NCI-H774 (cell line): ENCODE data around the gene ITM2C.

Experiments
- DNase-seq: peaks from one replicate; lab custom pipeline; 2025; lab: John Stamatoyannopoulos, UW

Gene ITM2C

DNA sequence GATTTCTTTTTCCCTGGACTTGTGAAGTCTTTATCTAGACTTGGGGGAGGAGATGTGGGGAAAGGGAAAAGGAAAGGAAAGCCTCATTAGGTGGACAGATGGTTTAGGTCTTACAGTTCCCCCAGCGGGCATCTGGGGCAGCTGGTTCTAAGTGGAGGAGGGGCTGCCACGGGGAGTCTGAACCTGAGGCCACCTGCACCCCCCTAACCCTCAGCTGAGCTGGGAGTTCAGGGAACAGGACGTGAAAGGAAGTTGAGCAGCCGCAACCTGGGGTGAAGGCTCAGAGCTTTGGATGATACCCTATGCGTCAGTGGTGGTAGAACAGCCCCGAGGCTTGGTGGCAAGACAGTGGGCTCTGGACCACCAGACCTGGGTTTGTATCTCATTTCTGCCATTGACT, 26.8 kb downstream of the ITM2C start:
- no peak for DNase-seq

DNA sequence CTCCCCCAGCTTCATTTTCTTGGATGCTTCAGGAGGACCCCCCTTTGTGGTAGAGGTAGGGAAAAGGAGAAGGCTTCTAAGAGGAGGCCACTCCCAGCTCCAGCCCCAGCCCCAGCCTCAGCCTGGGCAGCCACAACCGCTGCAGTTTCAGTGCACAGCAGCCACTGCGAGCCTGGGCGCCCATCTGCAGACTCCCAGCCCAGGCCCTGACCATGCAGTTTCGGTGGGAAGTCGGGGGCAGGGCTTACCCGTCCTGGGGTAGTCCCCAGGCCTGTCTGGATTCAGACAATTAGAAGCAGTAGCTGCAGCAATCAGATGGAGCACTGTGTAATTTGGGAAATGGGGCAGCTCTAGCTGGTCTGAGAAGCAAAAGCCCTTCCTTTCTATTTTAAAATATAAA, 28.6 kb downstream of the ITM2C start:
- DNase-seq, result no peak

DNA sequence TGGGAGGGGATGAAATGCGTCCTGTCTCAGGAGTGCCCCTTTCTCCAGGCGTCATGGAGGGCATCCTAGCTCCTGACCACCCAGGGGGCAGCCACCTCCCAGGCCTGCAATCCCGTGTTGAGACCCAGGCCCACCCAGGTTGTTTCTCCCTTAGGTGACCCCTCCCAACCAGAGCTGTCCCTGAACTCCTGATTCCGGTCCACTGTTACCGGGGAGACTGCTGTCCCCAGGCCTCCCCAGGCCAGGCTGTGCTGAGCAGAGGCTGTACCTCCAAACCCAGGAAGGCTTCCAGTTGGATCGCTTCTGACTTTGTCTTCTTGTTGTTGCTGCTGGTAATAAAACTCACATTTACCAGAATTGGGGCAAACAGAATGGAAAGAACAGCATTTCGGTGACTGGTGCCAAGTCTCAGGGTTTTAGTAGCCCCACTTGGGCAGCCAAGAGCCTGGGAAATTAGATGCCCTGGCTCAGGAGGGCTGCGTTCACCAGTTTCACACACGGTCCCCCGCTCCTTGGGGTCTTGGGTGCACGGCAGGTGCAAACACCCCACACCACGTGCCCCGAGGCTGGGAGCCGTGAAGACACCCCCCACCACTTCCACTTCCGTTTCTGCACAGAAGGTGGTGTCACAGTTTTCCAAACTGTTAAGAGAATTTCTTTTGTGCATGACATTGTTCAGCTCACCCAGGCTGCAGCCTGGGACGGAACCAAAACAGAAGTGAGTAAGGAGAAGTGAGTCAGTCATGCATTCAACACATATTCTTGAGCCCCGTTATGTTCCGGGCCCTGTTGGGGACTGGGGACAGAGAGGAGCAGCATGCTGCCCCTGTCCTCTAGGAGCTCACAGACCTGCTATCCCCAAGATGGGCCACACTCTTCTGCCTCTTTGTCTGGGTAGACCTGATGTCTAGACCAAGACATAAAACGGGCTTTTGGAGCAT, 29.4 kb downstream of the ITM2C start:
- DNase-seq, result no peak

DNA sequence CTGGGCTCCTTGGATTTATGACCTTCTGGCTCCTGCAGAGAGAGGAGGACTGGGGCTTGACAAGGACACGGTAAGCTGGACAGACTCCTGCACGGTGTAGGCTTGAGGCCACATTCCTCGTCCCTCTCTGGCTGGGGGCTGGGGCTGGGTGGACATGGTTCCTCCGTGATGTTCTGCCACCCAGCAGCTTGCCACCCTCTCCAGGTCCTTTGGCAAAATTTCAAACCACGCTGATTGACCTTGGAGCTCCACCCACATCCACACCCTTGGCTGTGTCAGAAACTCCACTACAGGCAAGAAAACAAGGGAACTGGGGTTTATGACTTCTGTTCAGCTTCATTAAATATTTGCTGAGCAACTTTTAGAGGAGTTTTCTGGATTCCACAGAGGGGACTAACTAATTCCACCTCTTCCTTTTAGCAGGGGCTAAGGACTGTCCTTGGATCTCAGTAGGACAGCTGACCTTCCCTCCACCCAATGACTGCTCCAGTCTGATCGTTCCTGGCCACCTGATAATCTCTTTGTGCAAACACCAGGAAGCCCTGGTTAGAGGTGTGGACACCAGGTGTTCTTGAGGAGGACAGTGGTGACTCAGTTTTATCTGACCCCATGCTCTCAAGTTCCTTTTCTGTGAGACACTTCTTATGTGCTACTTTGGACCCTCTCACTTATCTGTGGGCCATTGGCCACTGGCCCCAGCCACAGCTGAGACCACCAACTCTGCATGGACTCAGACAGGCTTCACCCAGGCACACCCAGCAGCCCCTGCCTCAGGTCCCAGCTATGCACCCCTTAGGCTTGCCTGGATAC, 31.0 kb downstream of the ITM2C start:
- no peak for DNase-seq

DNA sequence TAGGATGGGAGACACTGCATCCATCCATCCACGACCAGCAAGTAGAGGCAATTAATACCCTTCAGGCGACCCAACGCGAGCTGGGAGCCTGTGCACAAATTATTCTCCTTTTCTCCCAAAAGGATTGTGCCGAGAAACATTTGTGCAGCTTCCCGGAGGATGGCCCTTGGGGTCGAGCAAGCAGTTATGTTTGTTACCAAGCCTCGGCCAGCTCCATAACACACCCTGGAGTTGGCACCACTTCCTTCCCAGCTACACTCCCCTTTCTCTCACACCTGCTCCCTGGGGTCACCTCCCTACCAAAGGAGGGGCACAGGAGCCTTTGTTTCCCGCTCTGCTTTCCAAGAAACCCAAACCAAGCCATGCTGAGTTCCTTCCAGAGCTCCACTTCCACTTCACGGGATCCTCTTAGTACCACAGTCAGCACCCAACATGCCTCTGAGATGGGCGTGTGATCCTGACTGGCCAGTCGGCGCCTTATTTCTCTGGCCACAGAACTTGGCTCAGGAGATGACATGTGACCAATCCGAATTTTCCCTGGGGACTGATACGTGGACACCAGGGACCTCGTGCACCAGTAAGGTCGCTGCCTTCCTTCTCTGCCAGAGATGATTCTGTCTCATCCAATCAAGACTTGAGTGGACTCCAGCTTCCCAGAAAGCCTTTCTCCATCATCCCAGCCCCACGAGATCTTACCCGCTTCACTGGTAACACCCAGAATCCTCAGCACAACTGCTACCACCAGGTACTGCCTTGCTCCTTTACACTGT, 31.8 kb downstream of the ITM2C start:
- DNase-seq, result no peak

DNA sequence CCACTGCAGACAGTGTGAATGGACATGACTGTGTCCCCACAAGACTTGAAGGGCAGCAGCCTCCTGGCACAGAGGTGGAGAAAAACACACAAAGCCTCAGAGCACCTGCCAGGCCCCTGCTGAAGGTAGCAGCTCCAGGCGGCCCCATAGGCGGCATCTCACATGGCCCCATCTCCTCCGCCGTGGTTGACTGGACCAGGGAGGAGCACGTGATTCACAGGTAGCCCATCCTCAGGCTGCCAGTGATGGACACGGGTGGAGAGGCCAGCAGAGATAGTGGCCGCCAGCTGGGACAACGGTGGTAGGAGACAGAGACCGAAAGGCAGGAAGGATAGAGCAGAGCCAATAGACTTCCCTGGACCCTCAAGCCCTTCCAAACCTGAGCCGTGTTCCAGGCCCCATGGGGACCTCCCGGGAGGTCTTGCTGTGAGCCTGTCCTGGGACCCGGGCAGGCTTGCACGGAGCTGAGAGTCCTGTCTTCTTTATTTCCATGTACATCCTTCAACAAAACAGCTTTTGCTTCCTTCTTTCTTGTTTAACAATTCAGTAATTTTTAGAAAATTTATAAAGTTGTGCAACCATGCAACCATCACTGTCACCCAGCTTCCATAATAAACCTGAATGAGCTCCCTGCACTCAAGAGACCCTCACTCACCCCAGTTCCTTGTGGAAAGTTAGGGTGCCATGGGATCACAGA, 33.4 kb downstream of the ITM2C start:
- no peak for DNase-seq

DNA sequence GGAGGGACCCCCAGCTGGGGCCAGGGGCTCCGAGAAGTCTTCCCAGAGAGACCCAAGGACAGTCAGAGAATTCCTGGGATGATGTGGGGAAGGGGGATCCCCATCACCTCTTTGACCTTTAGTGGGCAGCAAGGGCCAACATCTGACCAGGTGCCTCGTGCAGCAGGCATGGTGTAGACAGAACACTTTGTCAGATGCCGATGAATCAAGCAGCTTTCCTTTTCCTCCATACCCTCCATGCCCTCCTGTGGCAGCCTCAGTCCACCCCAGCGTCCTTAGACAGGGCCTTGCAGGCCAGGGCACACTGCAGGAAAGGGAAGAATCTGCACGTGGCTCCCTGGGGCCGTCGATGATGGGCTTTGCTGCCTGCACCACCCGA, 34.0 kb downstream of the ITM2C start:
- no peak for DNase-seq

DNA sequence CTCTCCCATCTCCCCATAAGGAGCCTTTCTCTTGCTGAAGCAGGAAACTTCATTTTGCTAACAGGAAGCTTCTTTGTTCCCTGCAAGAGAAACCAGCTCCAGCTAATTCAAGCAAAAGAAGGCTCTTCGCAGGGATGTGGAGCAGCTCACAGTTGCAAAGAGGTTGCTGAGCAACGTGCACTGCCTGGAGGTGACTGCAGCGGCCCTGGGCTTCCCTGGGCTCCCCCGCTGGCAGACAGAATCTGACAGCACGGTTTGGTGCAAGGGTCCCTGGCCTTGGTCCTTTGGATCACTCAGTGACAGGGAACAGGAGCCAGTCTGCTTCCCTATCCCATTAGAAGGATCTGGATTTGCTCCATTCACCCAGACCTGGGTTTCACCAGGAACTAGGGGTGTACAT, 34.5 kb downstream of the ITM2C start:
- no peak for DNase-seq

DNA sequence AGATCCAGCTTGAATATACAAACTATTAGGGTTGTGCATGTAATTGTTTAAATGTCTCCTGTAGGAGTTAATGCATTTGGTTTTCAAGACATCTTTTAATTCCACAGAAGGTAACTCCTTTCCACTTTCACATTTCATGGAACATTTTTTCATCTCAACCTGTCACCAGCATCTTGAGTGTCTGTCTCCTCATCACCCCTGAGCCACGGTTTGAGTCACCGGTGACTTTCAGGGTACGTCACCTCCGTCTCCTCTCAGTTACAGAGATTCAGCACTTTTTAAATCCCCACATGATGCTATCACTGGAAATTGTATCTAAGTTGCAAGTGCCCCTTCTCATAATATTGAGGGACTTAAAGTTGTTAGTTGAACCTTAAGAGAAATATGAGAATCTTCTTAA, 35.0 kb downstream of the ITM2C start:
- DNase-seq, result no peak

DNA sequence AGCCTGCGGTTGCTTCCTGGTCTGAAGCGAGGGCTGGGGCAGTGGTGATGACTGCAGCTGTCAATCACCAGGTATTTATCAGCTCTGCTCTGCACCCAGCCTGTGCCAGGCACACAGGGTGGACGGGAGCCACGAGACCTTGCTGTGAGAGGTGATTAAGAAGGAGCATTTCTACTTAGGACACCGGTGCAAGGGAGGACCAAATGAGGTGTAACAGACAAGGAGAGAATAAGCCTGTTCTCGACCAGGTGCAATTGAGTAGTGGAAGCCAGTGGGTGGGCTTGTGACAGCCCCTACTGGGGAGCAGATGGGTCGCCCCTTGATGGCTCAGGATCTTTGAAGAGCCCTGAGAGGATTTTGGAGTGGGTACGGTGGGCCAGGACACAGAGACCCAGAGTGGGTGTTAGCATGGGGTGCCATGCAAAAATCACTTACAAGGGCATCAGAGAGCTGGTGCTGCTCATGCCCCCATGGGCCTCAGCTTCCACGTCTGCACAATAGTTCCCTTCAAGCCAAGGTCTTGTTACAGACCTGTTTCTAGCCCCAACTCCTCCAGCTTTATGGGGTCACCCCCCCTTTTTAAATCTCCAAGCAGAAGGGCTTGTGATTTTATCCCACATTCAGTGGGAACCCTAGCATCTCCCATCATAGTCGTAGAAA, 35.7 kb downstream of the ITM2C start:
- no peak for DNase-seq

DNA sequence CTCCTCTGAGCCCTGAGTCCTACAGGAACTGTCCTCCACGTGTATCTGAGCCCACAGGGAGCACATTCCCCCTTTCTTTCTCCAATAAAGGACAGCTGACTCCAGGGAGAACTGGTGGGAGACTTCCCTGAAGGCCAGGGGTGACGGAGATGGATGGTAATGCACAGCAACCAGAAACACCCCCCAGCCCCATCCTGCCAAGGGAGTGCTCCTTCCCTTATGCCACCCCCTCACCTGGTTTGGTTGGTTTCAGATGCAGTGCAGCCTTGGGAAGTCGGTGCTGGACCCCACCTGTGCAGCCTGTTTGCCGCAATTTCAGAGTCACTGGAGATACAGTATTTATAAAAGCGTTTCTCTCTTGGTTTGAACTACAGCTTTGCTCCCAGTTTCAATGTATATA, 36.3 kb downstream of the ITM2C start:
- DNase-seq, result no peak

DNA sequence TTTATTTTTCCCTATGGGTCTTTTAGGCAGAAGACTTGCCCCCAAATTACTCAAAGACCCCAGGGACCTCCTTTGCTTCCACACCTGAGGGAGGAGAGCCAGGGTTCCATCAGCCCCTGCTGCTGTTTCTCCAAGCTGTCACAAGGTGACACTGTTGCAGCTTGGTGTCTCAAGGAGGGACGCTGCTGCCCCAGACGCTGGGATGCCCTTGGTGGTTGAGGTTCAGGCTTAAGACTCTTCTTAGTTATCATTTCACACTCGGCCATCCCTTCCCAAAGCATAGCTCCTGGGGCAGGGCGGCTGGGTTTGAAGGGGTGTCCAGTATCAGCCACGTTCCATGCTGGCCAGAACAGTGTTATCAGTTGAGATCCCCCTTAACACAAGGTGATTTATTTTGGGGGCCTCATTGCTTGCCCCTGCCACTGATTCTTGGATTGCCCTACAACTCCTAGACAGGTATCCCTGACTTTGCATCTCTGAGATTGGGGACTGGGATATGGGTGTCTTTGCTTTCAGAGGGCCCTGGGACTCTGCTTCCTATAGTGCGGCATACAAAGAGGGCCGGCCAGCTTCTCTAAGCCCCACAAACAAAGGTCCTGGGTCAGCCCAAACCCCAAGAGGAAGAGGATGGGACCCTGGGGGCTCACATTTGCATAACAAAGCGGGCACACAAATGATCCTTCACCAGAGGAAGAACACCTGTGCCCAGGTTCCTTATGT, 37.6 kb downstream of the ITM2C start:
- DNase-seq, result no peak

DNA sequence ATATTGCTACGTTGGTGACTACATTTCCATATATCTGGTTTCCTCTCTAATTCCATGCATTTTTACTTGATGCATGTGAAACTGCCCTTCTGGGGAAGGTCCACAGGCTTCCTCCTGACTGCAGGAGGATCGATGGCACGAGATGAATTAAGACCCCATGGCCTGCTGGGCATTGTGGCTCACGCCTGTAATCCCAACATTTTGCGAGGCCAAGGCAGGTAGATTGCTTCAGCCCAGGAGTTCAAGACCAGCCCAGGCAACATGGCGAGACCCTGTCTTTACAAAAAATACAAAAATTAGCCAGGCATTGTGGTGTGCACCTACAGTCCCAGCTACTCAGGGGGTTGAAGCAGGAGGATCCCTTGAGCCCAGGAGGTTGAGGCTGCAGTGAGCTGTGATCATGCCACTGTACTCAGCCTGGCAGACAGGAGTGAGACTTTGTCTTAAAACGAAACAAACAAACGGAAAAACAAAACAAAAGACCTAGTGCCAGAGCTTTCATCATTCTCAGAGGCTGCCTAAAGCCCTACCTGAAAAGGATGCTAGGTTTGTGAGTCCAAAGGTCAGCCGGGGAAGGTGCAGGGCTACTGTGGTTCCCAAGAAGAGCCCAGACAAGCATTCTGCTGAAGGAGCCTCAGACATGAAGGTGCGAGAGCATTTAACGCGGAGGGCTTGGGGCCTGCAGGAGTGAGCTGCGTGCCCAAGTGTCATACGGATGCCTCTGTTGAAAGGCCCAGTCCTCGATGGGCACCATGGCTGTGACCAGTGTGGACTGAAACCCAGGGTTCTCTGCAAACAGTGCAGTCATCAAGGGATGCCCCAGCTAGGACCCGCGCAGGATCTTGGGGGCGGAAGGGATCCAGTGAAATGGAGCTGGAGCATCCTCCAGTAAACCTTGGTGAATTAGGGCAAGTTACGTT, 38.7 kb downstream of the ITM2C start:
- no peak for DNase-seq

DNA sequence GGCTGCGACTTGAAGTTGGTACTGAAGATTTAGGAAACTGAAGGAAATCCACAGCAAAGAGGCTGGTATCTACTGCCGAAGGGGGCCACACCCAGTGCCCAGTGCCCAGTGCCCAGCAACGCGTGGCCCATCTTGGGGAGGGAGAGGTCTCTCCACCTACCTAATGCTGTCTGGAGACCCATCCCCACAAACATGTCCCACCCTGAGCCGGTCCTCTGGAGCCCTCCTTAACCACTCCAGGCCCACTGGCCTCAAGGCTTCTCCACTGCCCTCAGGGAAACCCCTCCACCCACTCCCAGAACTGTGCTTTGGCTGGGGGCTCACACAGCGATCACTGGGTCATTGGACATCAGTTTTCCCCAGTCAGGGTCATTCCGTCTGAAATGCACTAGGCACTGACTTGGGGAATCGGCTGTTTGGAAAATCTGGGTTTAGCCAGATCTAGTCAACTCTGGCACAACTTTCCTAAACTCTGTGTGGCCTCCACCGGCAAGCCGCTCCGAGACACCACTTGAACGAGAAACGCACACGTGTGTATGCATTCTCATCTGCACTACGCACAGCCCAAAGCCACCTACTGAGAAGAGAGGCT, 40.2 kb downstream of the ITM2C start:
- no peak for DNase-seq

DNA sequence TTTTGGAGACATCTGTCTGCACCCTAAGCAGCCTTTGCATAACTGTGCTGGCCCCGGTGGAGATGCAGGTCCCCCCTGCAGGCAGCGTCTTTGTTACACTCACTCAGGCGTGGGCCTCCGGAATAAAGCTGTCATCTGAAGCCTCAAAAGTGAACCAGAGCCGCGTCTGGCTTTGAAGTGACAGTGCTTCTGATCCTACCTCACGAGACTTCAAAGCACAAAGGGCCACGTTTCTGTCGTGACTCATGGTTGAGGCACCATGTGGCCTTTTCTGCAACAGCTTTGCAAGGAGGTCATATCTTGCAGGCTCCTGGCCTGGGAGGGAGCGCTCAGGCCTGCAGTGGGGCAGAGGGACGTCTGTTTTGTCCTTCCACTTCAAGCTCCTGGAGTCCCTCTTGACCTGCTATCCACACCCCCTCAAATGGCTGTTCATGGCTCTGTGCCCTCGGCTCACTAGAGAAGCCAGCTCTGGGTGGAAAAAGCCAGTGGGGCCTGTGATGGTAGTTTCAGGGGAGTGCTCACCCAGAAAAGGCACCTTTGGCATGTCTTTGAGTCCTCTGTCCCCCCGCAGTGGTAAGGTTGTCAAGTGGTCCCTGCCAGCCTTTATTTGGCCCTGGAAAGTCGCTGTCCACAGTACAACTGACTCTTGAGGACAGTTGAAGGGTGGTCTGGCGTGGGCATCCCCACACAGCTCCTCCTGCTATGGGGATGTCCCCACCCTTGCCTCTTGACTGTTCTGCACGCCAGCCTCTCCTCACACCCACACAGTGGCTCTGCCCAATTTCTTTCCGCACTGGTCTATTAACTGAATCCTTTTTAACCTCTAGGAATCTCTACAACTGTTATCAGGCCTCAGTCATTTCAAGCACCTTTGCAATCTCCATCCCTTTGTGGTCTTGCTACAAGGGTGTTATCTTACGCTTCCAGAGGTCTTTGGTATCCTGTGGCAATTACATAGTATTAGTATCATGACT, 41.0 kb downstream of the ITM2C start:
- no peak for DNase-seq

DNA sequence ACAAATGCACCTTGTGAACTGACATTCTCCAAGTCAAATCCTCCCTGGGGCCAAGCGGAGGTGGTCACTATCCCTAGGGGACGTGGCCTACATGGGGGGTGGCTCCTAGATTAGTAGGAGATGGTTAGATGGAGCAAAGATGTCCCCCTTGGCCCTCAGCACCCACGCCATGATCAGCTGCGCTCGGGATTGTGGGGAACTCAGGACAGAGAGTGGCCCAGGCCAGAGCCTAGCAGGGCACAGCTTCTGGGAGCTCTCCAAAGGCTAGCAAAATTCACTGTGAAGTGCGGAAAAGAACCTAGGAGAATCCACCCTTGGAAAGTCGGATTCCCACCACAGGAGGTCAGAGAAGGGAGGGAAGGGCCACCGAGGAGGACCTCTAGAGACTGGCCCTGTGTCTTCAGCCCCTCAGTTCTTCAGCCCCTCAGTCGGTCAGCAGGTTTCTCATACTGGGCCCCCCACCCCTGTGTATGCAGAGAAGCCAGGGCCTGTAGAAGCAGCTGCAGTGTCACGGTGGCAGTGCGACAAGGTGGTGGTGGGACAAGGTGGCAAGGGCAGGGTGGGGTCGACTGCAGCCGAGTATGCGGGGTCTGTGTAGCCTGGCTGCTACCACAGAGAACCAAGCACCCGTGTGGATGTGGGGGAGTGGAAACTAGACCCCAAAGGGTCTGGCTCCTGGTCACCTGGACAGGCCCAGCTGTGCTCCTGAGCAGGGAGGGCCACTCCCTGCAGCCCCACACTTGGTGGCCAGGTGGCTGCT, 41.9 kb downstream of the ITM2C start:
- DNase-seq, result no peak
